MM.1S (cell line): ENCODE data around the gene WNK2.
"Not testable (repeated sequence)": the region's sequence is repeated elsewhere in the genome, so short reads cannot be mapped to it uniquely, and the experiment has no call there.

Experiments used
- DNase-seq: peaks from one replicate; pipeline ENCODE4 v3.0.0-alpha.2; 2015
- H2AFZ ChIP-seq: fragments of 300-600 bp; sonication (generic); 2 replicates; pipeline ENCODE4 v1.6.0; 2016; ENCODE audit warnings: antibody characterized with exemption, low read length
- H3F3A ChIP-seq: fragments of 300-600 bp; sonication (generic); 2 replicates; pipeline ENCODE4 v1.6.1; 2016; ENCODE audit warnings: mild to moderate bottlenecking, antibody characterized with exemption, low read length, moderate library complexity, mixed read lengths; ENCODE audit not compliant: insufficient read depth
- H3K27ac ChIP-seq: fragments of 300-600 bp; sonication (generic); 2 replicates; pipeline ENCODE4 v1.5.1; 2016; ENCODE audit warnings: mild to moderate bottlenecking, low read length
- H3K27me3 ChIP-seq: fragments of 300-600 bp; sonication (generic); replicated peaks from 2 replicates; pipeline ENCODE4 v1.6.0; 2016; ENCODE audit warnings: low read length; ENCODE audit not compliant: insufficient read depth
- H3K36me3 ChIP-seq: fragments of 300-600 bp; sonication (generic); replicated peaks from 2 replicates; pipeline ENCODE4 v1.6.1; 2016; ENCODE audit warnings: mild to moderate bottlenecking, low read length, mixed read lengths; ENCODE audit not compliant: insufficient read depth
- H3K4me1 ChIP-seq: fragments of 300-600 bp; sonication (generic); 2 replicates; pipeline ENCODE4 v1.6.1; 2016; ENCODE audit warnings: low read length, mixed read lengths
- H3K4me2 ChIP-seq: fragments of 300-600 bp; sonication (generic); 2 replicates; pipeline ENCODE4 v1.6.0; 2016; ENCODE audit warnings: low read depth, low read length
- H3K4me3 ChIP-seq: fragments of 300-600 bp; sonication (generic); 2 replicates; pipeline ENCODE4 v1.5.1; 2016; ENCODE audit warnings: low read length, mixed read lengths
- H3K79me2 ChIP-seq: fragments of 300-600 bp; sonication (generic); 2 replicates; pipeline ENCODE4 v1.6.1; 2016; ENCODE audit warnings: mixed run types, low read length, mixed read lengths
- H3K9ac ChIP-seq: fragments of 300-600 bp; sonication (generic); 2 replicates; pipeline ENCODE4 v1.6.1; 2016; ENCODE audit warnings: low read length, mixed read lengths
- H3K9me2 ChIP-seq: fragments of 300-600 bp; sonication (generic); replicated peaks from 2 replicates; pipeline ENCODE4 v1.6.1; 2016; ENCODE audit warnings: mild to moderate bottlenecking, low read length, mixed read lengths; ENCODE audit not compliant: insufficient read depth
- H3K9me3 ChIP-seq: fragments of 300-600 bp; sonication (generic); replicated peaks from 2 replicates; pipeline ENCODE4 v1.6.1; 2016; ENCODE audit warnings: mild to moderate bottlenecking, low read length, mixed read lengths; ENCODE audit not compliant: insufficient read depth
- H4K20me1 ChIP-seq: fragments of 300-600 bp; sonication (generic); 2 replicates; pipeline ENCODE4 v1.6.1; 2016; ENCODE audit warnings: mild to moderate bottlenecking, low read length, moderate library complexity, mixed read lengths; ENCODE audit not compliant: insufficient read depth
- EZH2 ChIP-seq: fragments of 300-600 bp; sonication (generic); optimal IDR thresholded peaks from 2 replicates; pipeline ENCODE3; 2017; ENCODE audit warnings: low read depth, mild to moderate bottlenecking, antibody characterized with exemption, low read length, mixed read lengths
- EZH2phosphoT487 ChIP-seq: fragments of 300-600 bp; sonication (generic); IDR thresholded peaks from 2 replicates; pipeline ENCODE4 v1.6.1; 2018; ENCODE audit warnings: antibody characterized with exemption, low read length
- TF ChIP-seq, protein P1 (sequence below): fragments of 300-600 bp; sonication (generic); IDR thresholded peaks from 2 replicates; pipeline ENCODE4 v1.5.1; 2016; ENCODE audit warnings: antibody characterized with exemption, low read length, mixed read lengths

Gene WNK2

DNA sequence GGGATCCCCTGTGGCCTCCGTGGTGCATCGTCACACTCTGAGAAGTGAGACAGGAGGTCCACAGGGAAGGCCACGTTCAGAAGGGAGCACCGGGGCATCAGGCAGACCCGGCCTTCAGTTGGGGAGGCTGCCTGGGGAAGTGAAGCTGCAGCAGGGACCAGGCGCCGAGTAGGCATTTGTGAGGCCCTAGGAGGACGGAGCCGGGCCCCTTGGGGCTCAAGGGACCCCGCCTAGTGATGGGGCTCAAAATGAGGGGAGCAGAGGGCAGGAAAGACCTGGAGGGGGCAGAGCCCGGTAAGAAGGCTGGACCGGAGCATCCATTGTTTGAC lies 182.1 kb downstream of the WNK2 start:
- no peaks in the 10 kb centered on the region for H3K9me2 ChIP-seq

DNA sequence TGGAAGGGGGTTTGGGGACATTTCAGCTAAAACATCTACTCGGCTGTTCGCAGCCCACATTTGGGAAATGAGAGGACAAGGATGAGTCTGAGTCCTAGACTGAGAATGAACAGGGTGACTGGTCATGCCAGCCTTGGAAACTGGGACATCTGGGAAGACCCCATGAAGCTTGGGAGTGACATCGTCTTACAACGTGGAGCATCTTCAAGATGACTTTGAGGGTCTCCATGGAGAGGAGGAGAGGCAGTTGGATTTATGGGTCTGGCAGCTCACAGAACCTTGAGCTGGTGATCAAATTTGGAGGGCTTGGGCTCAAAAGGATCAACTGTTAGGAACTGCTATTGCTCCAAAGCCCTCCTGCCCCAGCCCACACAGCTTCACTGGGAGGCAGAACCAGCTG lies 182.5 kb downstream of the WNK2 start:
- not testable (repeated sequence) for H3K9me3 ChIP-seq, H3K27ac ChIP-seq, H3K9me2 ChIP-seq, H3K9ac ChIP-seq, H4K20me1 ChIP-seq, H3K27me3 ChIP-seq, H3K4me1 ChIP-seq, H3K79me2 ChIP-seq, H3K36me3 ChIP-seq, DNase-seq, H3F3A ChIP-seq, H3K4me3 ChIP-seq
- H2AFZ ChIP-seq: 0 out of 2 replicates have a peak overlapping the region, but pooled peaks have one; percentile 53
- peak overlapping the region; percentile 43; the same call in 1 of the 2 replicates for H3K4me2 ChIP-seq

More for the DNA sequence above, 182.1 kb downstream of the WNK2 start:
- H3F3A ChIP-seq: no peaks in the 10 kb centered on the region
- H3K27ac ChIP-seq: no peak overlapping the region
- no peaks in the 10 kb centered on the region for H3K9me3 ChIP-seq
- no peak overlapping the region for H3K4me3 ChIP-seq
- peak overlapping the region; percentile 43; the same call in 1 of the 2 replicates for H3K4me2 ChIP-seq
- no peaks in the 10 kb centered on the region for H4K20me1 ChIP-seq
- H2AFZ ChIP-seq: peak overlapping the region; percentile 53; the same call in 1 of the 2 replicates
- no peaks in the 10 kb centered on the region for H3K36me3 ChIP-seq
- no peaks in the 10 kb centered on the region for H3K79me2 ChIP-seq
- no peak overlapping the region for H3K9ac ChIP-seq
- DNase-seq: no peak
- H3K4me1 ChIP-seq: no peaks in the 10 kb centered on the region
- TF ChIP-seq, protein P1, sequence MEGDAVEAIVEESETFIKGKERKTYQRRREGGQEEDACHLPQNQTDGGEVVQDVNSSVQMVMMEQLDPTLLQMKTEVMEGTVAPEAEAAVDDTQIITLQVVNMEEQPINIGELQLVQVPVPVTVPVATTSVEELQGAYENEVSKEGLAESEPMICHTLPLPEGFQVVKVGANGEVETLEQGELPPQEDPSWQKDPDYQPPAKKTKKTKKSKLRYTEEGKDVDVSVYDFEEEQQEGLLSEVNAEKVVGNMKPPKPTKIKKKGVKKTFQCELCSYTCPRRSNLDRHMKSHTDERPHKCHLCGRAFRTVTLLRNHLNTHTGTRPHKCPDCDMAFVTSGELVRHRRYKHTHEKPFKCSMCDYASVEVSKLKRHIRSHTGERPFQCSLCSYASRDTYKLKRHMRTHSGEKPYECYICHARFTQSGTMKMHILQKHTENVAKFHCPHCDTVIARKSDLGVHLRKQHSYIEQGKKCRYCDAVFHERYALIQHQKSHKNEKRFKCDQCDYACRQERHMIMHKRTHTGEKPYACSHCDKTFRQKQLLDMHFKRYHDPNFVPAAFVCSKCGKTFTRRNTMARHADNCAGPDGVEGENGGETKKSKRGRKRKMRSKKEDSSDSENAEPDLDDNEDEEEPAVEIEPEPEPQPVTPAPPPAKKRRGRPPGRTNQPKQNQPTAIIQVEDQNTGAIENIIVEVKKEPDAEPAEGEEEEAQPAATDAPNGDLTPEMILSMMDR: no peak
- no peak for TF ChIP-seq EZH2
- TF ChIP-seq EZH2phosphoT487: no peak
- no peaks in the 10 kb centered on the region for H3K27me3 ChIP-seq

GRCh38 chr9:93368437-93368836 lies 184.5 kb downstream of the WNK2 start:
- H3K36me3 ChIP-seq: no peaks in the 10 kb centered on the region
- no peaks in the 10 kb centered on the region for H3K9me3 ChIP-seq
- no peaks in the 10 kb centered on the region for H3F3A ChIP-seq
- TF ChIP-seq EZH2phosphoT487 (no peak), EZH2 (no peak)
- TF ChIP-seq, protein P1: no peak
- H3K27me3 ChIP-seq: no peaks in the 10 kb centered on the region
- no peak overlapping the region for H3K4me2 ChIP-seq
- no peak for DNase-seq
- H3K4me1 ChIP-seq: no peaks in the 10 kb centered on the region
- no peaks in the 10 kb centered on the region for H3K9me2 ChIP-seq
- H3K79me2 ChIP-seq: no peaks in the 10 kb centered on the region
- H3K4me3 ChIP-seq: no peak overlapping the region
- no peak overlapping the region for H3K9ac ChIP-seq
- H3K27ac ChIP-seq: no peak overlapping the region
- H4K20me1 ChIP-seq: no peaks in the 10 kb centered on the region
- no peak overlapping the region for H2AFZ ChIP-seq

DNA sequence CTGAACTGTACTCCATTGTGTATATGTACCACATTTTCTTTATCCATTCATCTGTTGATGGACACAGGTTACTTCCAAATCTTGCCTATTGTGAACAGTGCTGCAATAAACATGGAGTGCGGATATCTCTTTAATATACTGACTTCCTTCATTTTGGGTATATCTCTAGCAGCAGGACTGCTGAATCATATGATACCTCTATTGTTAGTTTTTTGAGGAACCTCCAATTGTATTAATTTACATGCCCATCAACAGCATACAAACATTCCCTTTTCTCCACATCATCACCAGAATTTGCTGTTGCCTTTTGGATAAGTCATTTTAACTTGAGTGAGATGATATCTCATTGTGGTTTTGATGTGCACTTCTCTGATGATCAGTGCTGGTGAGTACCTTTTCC lies 185.7 kb downstream of the WNK2 start:
- Histone ChIP-seq H3K4me3 (no peak overlapping the region), H3K9ac (no peak overlapping the region), H3K27ac (no peak overlapping the region), H3K36me3 (no peaks in the 10 kb centered on the region), H3K4me1 (no peaks in the 10 kb centered on the region), H3K9me3 (no peaks in the 10 kb centered on the region), H4K20me1 (no peaks in the 10 kb centered on the region), H2AFZ (no peak overlapping the region), H3F3A (no peaks in the 10 kb centered on the region), H3K4me2 (no peak overlapping the region), H3K27me3 (no peaks in the 10 kb centered on the region), H3K79me2 (no peaks in the 10 kb centered on the region), H3K9me2 (no peaks in the 10 kb centered on the region)
- TF ChIP-seq, protein P1: no peak
- TF ChIP-seq EZH2: no peak
- TF ChIP-seq EZH2phosphoT487: no peak
- no peak for DNase-seq
